ENCODE measurements around the gene HECW1.

DNA sequence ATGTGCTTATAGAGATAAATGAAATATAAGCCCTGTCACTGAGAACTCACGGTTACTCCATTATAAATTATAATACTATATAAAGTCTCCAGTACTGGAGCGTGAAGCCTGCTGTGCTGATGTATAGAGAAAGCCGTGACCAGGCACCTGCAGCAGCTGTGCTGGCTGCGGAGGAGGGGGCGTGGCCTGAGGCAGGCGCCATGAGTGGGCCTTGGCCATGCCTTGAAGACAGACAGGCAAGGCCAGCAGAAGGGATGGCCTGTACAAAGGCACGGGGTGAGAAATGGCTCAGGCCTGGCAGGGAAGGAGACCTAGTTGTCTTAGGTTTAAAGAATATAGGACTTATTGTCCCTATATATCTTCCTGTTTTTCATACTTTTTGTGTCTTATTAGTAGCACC is 251.9 kb downstream of the HECW1 start:
- TF ChIP-seq POLR2AphosphoS5 (IDR thresholded peaks at IDR 0.05; ENCODE audit: low read depth, low read length), result no peak
- no peak for TF ChIP-seq CTCF (IDR thresholded peaks at IDR 0.05)
- TF ChIP-seq REST (IDR thresholded peaks at IDR 0.05; ENCODE audit: insufficient read depth in 1 of 2, low read depth in 2 of 2, low read length in 1 of 2), result no peak
